Fibroblast of the aortic adventitia (primary cell): ENCODE data around the gene FBLN2. TPM values are rescaled to one million over a fixed set of nuclear protein-coding genes. Genes with fewer than 3 reads are reported as not detected.

Experiments
- DNase-seq: peaks from one replicate; pipeline ENCODE4 v3.0.0-alpha.2; 2010; ENCODE audit warnings: low read depth
- H3K4me3 ChIP-seq: 2 replicates; pipeline ENCODE4 v1.5.1; 2011; ENCODE audit warnings: low read depth, mild to moderate bottlenecking, control low read depth, low read length, moderate library complexity
- CTCF ChIP-seq: IDR thresholded peaks from 2 replicates; pipeline ENCODE4 v1.5.1; 2011; ENCODE audit warnings: mild to moderate bottlenecking, low read length, control low read depth, inconsistent platforms; ENCODE audit not compliant: insufficient read depth
- total RNA-seq: library from RNA; depleted of rRNA; stranded (reverse); fragments of >200 nt; gene quantifications from 2 replicates; pipeline ENCODE4 v1.2.3, GENCODE V29; 2012; ENCODE audit warnings: low replicate concordance

Gene FBLN2
- total RNA-seq, 1 donor, result 452 TPM

- no peak for TF ChIP-seq CTCF
- DNase-seq, result no peak
- H3K4me3 ChIP-seq, result no peak overlapping the region
These were observed 34.9 kb upstream of the FBLN2 start for GRCh38 chr3:13513913-13514517.

GRCh38 chr3:13514639-13515435 lies 34.1 kb upstream of the FBLN2 start:
- no peak for TF ChIP-seq CTCF
- DNase-seq, result no peak
- no peak overlapping the region for H3K4me3 ChIP-seq

GRCh38 chr3:13515786-13516759 lies 32.9 kb upstream of the FBLN2 start:
- H3K4me3 ChIP-seq, result no peak overlapping the region
- no peak for TF ChIP-seq CTCF
- peak; percentile 52 for DNase-seq

- H3K4me3 ChIP-seq, result no peak overlapping the region
- TF ChIP-seq CTCF, result no peak
- DNase-seq, result no peak
These were observed 32.2 kb upstream of the FBLN2 start for GRCh38 chr3:13516760-13517135.

GRCh38 chr3:13517253-13517977 lies 31.5 kb upstream of the FBLN2 start:
- DNase-seq, result no peak
- TF ChIP-seq CTCF, result no peak

GRCh38 chr3:13518516-13518953 lies 30.4 kb upstream of the FBLN2 start:
- no peak for TF ChIP-seq CTCF
- no peak overlapping the region for H3K4me3 ChIP-seq
- DNase-seq, result peak; percentile 77

More at GRCh38 chr3:13517253-13517977, 31.5 kb upstream of the FBLN2 start:
- no peak overlapping the region for H3K4me3 ChIP-seq
